ENCODE results near the gene USP2. TPM values are rescaled to one million over a fixed set of nuclear protein-coding genes. Genes with fewer than 3 reads are reported as not detected.

The USP2 gene
- total RNA-seq, 1 donor from 2014 or later = 3.0 TPM

- Histone ChIP-seq H3K4me3 (no peak overlapping the region), H3K36me3 (no peaks in the 10 kb centered on the region), H3K27me3 (peaks cover 12% of the 10 kb centered on the region), H3K27ac (no peak overlapping the region), H3K4me1 (no peaks in the 10 kb centered on the region), H3K9me3 (no peaks in the 10 kb centered on the region)
- intact Hi-C loops (cut with DNase I) = no loop called here
- ATAC-seq (no peak), DNase-seq (no peak)
- TF ChIP-seq CTCF (IDR thresholded peaks at IDR 0.05) = no peak
Measured at GRCh38 chr11:119415966-119416365, 34.5 kb upstream of the USP2 start.

GRCh38 chr11:119415517-119415916, 34.0 kb upstream of the USP2 start:
- Histone ChIP-seq H3K27me3 (peaks cover 8% of the 10 kb centered on the region), H3K27ac (no peak overlapping the region), H3K4me3 (no peak overlapping the region), H3K36me3 (no peaks in the 10 kb centered on the region), H3K9me3 (no peaks in the 10 kb centered on the region), H3K4me1 (no peaks in the 10 kb centered on the region)
- intact Hi-C loops (cut with DNase I) = no loop called here
- DNase-seq = no peak
- TF ChIP-seq CTCF (IDR thresholded peaks at IDR 0.05) = no peak
- no peak for ATAC-seq

GRCh38 chr11:119414734-119415133, 33.2 kb upstream of the USP2 start:
- TF ChIP-seq CTCF (IDR thresholded peaks at IDR 0.05) = no peak
- intact Hi-C loops (cut with DNase I) = no loop called here
- no peak overlapping the region for H3K4me3 ChIP-seq
- DNase-seq (no peak), ATAC-seq (no peak)
- peaks cover under 1% of the 10 kb centered on the region for H3K27me3 ChIP-seq
- H3K27ac ChIP-seq = no peak overlapping the region
- no peaks in the 10 kb centered on the region for H3K9me3 ChIP-seq
- no peaks in the 10 kb centered on the region for H3K36me3 ChIP-seq
- no peaks in the 10 kb centered on the region for H3K4me1 ChIP-seq

GRCh38 chr11:119414321-119414720, 32.8 kb upstream of the USP2 start:
- Histone ChIP-seq H3K4me3 (no peak overlapping the region), H3K36me3 (no peaks in the 10 kb centered on the region), H3K27me3 (no peaks in the 10 kb centered on the region), H3K9me3 (no peaks in the 10 kb centered on the region), H3K4me1 (no peaks in the 10 kb centered on the region), H3K27ac (no peak overlapping the region)
- no peak for ATAC-seq
- DNase-seq = no peak
- intact Hi-C loops (cut with DNase I) = no loop called here
- no peak for TF ChIP-seq CTCF (IDR thresholded peaks at IDR 0.05)

- DNase-seq = no peak
- no peaks in the 10 kb centered on the region for H3K4me1 ChIP-seq
- H3K27me3 ChIP-seq = no peaks in the 10 kb centered on the region
- no peak for ATAC-seq
- no peaks in the 10 kb centered on the region for H3K9me3 ChIP-seq
- no peak overlapping the region for H3K27ac ChIP-seq
- no peaks in the 10 kb centered on the region for H3K36me3 ChIP-seq
- H3K4me3 ChIP-seq = no peak overlapping the region
- TF ChIP-seq CTCF (IDR thresholded peaks at IDR 0.05) = no peak
- intact Hi-C loops (cut with DNase I) = no loop called here
Measured at GRCh38 chr11:119412072-119412471, 30.6 kb upstream of the USP2 start.

GRCh38 chr11:119410501-119410900, 29.0 kb upstream of the USP2 start:
- no peaks in the 10 kb centered on the region for H3K4me1 ChIP-seq

More at GRCh38 chr11:119410501-119410900, 29.0 kb upstream of the USP2 start:
- DNase-seq = no peak
- Histone ChIP-seq H3K36me3 (no peaks in the 10 kb centered on the region), H3K4me3 (no peak overlapping the region), H3K9me3 (no peaks in the 10 kb centered on the region), H3K27ac (no peak overlapping the region), H3K27me3 (no peaks in the 10 kb centered on the region)
- no peak for TF ChIP-seq CTCF (IDR thresholded peaks at IDR 0.05)
- no peak for ATAC-seq
- intact Hi-C loops (cut with DNase I) = no loop called here
